ENCODE results near the gene ANXA5.

ANXA5 gene

DNA sequence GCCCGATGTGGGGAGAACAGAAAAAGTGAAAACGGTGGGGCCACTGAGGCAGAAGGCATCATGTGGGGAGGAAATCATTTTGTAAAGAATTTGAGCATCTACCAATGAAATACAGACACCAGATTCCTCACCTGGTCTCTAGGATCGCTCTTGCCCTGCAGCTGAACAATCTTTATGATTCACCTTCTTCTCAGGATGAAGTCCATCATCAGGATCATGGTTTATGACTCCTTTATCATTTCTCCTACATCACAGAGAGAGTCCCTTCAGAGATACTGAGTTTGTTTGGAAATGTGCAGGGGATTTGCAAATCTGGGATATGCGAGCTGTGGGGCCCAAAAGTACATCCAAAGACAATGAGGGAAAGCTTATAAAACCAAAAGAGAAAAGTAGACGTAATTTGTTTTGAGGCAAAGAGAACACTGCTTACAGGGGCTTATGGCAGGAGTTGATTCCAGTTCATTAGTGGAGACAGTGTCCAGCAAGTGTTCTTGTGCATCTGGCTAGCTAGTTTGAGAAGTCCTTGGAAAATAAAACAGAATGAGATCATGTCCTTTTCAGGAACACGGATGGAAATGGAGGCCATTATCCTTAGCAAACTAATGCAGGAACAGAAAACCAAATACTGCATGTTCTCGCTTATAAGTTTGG is 15.3 kb upstream of the ANXA5 start:
- TF ChIP-seq CTCF (IDR thresholded peaks at IDR 0.05; ENCODE audit: borderline replicate concordance, insufficient read depth, low read depth, low read length), result no peak
- H3K4me3 ChIP-seq (ENCODE audit: low read depth, low read length), result no peak overlapping the region

GRCh38 chr4:121711263-121712000 is 14.7 kb upstream of the ANXA5 start:
- TF ChIP-seq CTCF (IDR thresholded peaks at IDR 0.05; ENCODE audit: borderline replicate concordance, insufficient read depth, low read depth, low read length), result no peak
- H3K4me3 ChIP-seq (ENCODE audit: low read depth, low read length), result no peak overlapping the region

DNA sequence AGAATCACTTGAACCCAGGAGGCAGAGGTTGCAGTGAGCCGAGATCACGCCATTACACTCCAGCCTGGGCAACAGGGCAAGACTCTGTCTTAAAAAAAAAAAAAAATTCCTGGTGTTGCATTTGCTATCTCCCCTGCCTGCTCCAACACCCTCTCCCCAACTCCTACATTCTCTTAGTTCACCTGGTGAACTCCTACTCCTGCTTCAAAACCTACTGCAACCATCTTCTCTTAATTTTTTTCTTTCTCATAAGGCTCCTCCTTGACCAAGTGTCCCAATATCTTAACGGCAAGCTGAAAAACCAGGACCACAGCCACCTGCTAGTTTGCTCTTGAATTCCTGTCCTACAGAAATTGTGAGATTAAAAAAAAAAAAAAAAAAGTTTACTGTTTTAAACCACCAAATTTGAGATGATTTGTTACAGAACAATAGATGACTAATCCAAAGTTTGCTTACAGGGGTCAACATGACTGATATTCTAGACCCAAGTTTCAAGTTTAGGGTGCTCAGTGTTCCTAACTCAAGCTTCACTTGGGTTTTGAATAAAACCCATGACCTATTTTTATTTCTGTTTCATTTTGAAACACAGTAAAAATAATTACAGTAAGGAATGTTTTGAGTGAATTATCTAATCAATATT is 13.1 kb upstream of the ANXA5 start:
- H3K4me3 ChIP-seq (ENCODE audit: low read depth, low read length), result no peak overlapping the region
- no peak for TF ChIP-seq CTCF (IDR thresholded peaks at IDR 0.05; ENCODE audit: borderline replicate concordance, insufficient read depth, low read depth, low read length)

GRCh38 chr4:121707344-121707743 is 10.6 kb upstream of the ANXA5 start:
- no peak for TF ChIP-seq CTCF (IDR thresholded peaks at IDR 0.05; ENCODE audit: borderline replicate concordance, insufficient read depth, low read depth, low read length)
- H3K4me3 ChIP-seq (ENCODE audit: low read depth, low read length), result no peak overlapping the region

DNA sequence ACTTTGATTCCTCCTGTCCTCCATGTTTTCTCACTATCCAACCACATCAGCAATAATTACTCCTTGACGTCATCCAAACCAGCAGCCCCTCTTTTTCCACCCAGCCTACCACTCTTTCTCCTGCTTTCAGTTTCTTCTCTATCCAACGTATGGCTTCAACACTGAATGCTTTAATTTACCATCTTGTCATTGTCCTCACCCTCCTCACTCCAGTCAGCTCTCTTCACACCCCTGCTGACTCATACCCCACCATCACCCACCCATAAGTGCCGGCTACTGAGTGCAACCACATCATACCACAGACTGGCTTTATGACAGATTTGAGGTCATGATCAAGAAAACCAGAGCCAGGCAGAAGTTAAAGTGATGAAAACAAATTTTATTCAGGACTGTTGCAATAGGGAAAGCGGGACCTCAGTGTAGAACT is 9.8 kb upstream of the ANXA5 start:
- no peak overlapping the region for H3K4me3 ChIP-seq (ENCODE audit: low read depth, low read length)
- no peak for TF ChIP-seq CTCF (IDR thresholded peaks at IDR 0.05; ENCODE audit: borderline replicate concordance, insufficient read depth, low read depth, low read length)

DNA sequence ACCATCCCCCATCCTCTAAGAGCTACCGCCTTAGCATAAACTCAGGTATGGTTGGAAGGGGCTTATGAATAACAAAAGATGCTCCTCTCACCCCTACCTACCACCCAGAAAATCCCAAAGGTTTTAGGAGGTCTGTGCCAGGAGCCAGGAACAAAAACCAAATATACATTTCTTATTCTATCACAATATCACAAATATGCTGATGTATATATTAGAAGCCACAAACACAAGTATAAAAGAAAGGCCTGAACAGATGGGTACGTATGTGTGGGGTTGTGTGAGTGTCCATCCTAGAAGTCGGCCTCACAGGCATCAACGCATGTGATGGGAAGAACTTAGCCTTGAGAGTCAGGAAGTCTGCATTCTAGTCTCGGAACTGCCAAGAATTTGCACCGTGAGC is 8.7 kb upstream of the ANXA5 start:
- no peak overlapping the region for H3K4me3 ChIP-seq (ENCODE audit: low read depth, low read length)
- TF ChIP-seq CTCF (IDR thresholded peaks at IDR 0.05; ENCODE audit: borderline replicate concordance, insufficient read depth, low read depth, low read length), result no peak
